HepG2 (cell line): ENCODE measurements around the gene RAMP3. TPM values are rescaled to one million over a fixed set of nuclear protein-coding genes. Genes with fewer than 3 reads are reported as not detected.

Experiments used
- BRF2 ChIP-seq: sonication (generic); formaldehyde crosslinking; IDR thresholded peaks from 2 replicates; pipeline ENCODE4 v1.8.1; 2022; ENCODE audit warnings: mild to moderate bottlenecking, missing genetic modification reagents
- CTCF ChIP-seq: sonication (generic); formaldehyde crosslinking; IDR thresholded peaks from 2 replicates; pipeline ENCODE4 v1.5.0; 2020; ENCODE audit warnings: mild to moderate bottlenecking, missing genetic modification reagents, moderate library complexity
- DBP ChIP-seq: sonication (generic); formaldehyde crosslinking; IDR thresholded peaks from 2 replicates; pipeline ENCODE4 v1.4.0; 2020; ENCODE audit warnings: missing genetic modification reagents; ENCODE audit errors: not compliant biosample characterization
- GPBP1L1 ChIP-seq: sonication (generic); formaldehyde crosslinking; IDR thresholded peaks from 2 replicates; pipeline ENCODE4 v1.5.0; 2020; ENCODE audit warnings: mild to moderate bottlenecking, missing genetic modification reagents
- RORA ChIP-seq: sonication (generic); formaldehyde crosslinking; IDR thresholded peaks from 2 replicates; pipeline ENCODE4 v1.5.0; 2020; ENCODE audit warnings: mild to moderate bottlenecking, missing genetic modification reagents, moderate library complexity
- TP53 ChIP-seq: sonication (generic); formaldehyde crosslinking; conservative IDR thresholded peaks from 2 replicates; pipeline ENCODE4 v1.4.0; 2020; ENCODE audit warnings: missing genetic modification reagents
- UBTF ChIP-seq: sonication (generic); formaldehyde crosslinking; IDR thresholded peaks from 2 replicates; pipeline ENCODE4 v1.4.0; 2020; ENCODE audit warnings: mild to moderate bottlenecking, missing genetic modification reagents
- ZNF264 ChIP-seq: sonication (generic); formaldehyde crosslinking; IDR thresholded peaks from 2 replicates; pipeline ENCODE4 v1.4.0; 2020; ENCODE audit warnings: missing genetic modification reagents
- ZNF335 ChIP-seq: sonication (generic); formaldehyde crosslinking; IDR thresholded peaks from 2 replicates; pipeline ENCODE4 v1.4.0; 2020; ENCODE audit warnings: missing genetic modification reagents
- ZNF703 ChIP-seq: sonication (generic); formaldehyde crosslinking; IDR thresholded peaks from 2 replicates; pipeline ENCODE4 v1.5.1; 2020; ENCODE audit warnings: missing genetic modification reagents, mild to moderate bottlenecking, moderate library complexity, borderline replicate concordance
- ZNF790 ChIP-seq: sonication (generic); formaldehyde crosslinking; IDR thresholded peaks from 2 replicates; pipeline ENCODE4 v1.8.0; 2022; ENCODE audit warnings: missing genetic modification reagents, mild to moderate bottlenecking, borderline replicate concordance
- polyA plus RNA-seq, 8 experiments: library from polyadenylated mRNA; depleted of rRNA in 3 of 8; stranded (reverse) in 7 of 8; unstranded in 1 of 8; fragments of >200 nt; fragmentation: Illumina TruSeq in 4 of 8; extraction: Trizol in 4 of 8; gene quantifications; 2 replicates each; pipeline versions ENCODE4 v1.2.1 to v1.2.3, GENCODE V29; 2011 to 2016; ENCODE audit warnings: low read depth in 4 of 8, missing spikeins in 1 of 8, mixed read lengths in 1 of 8; ENCODE audit not compliant: insufficient read depth in 1 of 8
- total RNA-seq, 5 experiments: library from RNA; depleted of rRNA; stranded (reverse); fragments of >200 nt; fragmentation: Illumina TruSeq; extraction: Trizol; gene quantifications; 2 replicates each; pipeline ENCODE4 v1.2.3, GENCODE V29; 2016; ENCODE audit warnings: low read depth in 1 of 5

Gene RAMP3
- total and polyA plus RNA-seq, 2 of the 13 experiments (the other 11 are each of a cell fraction or from before 2014, with no cell fraction given), result not detected

GRCh38 chr7:45230611-45231165 lies 73.1 kb downstream of the RAMP3 start (continued):
- TF ChIP-seq UBTF (CRISPR knock-in tag) (no peak), CTCF (no peak), BRF2 (CRISPR knock-in tag) (no peak), TP53 (CRISPR knock-in tag) (no peak), RORA (CRISPR knock-in tag) (no peak), DBP (CRISPR knock-in tag) (no peak), ZNF703 (CRISPR knock-in tag) (no peak), ZNF790 (CRISPR knock-in tag) (no peak), ZNF264 (CRISPR knock-in tag) (no peak), ZNF335 (no peak), GPBP1L1 (no peak)
